KBM-7 (cell line): ENCODE measurements around the gene TEC.
A peak's percentile ranks its signal among the peaks of the same experiment; 100 is the strongest.

ENCODE experiments used
- DNase-seq: peaks from one replicate; pipeline ENCODE4 v3.0.0-alpha.2; 2015
- in situ Hi-C: fragments of 300-500 bp; cut with MboI; formaldehyde crosslinking; loops from 2 replicates; pipeline ENCODE4 v1.14.3; 2020; ENCODE audit warnings: low sequenced_read_pairs, low pct_unique_long_range_greater_than_20kb, mixed read lengths

Gene TEC

DNA sequence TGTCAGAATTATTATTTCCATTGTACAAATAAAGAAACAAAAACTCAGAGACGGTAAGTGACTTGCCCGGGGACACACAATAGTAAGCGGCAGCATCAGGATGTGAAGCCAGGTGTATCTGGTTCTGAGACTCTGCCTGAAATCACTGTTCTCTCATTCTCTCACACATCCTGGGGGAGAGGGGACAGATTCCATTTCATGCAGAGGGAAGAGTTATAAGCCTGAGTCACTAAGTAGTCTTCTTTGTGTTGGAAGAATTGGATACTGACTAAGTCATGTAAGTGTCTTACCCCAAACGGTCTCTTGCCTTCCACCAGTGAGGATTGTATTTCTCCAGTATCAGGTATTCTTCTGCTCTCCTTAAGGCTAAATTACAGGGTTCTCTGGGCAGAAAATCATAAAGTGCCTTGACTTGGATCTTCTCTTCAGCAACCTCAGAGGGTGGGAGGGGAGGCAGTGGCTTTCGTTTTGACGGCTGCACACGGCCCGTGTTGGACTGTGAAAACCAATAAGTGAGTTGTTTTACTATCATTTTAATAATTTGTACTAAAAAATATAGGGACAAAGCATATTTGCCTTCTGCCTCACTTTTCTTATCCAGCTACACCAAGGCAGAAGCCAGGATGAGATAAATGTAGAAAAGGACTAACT is 157.5 kb downstream of the TEC start:
- in situ Hi-C loops = no loop called here
- DNase-seq = no peak

DNA sequence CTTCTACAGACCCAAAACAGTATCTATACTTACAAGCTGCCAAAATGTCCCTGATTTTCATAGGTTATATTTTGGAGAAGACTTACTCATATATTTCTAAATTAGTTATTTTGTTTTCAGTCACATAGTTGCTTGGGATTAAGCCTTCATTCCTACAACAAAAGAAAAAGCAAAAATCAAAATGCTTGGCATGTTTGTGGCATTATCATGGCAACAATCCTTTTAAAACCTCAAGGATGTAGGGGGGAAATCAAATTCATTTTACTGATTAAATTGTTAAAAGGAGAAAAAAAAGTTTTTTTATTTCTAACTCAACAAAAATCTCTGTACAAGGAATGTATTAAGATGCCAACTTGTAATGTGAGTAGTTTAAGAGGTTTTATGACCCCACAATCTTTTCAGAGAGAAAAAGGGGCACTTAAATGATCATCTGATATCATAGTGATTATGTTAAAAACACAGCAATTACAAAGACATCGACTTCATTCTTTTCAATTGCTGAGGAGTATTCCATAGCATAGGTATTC is 159.1 kb downstream of the TEC start:
- in situ Hi-C loops = no loop called here
- DNase-seq = no peak

DNA sequence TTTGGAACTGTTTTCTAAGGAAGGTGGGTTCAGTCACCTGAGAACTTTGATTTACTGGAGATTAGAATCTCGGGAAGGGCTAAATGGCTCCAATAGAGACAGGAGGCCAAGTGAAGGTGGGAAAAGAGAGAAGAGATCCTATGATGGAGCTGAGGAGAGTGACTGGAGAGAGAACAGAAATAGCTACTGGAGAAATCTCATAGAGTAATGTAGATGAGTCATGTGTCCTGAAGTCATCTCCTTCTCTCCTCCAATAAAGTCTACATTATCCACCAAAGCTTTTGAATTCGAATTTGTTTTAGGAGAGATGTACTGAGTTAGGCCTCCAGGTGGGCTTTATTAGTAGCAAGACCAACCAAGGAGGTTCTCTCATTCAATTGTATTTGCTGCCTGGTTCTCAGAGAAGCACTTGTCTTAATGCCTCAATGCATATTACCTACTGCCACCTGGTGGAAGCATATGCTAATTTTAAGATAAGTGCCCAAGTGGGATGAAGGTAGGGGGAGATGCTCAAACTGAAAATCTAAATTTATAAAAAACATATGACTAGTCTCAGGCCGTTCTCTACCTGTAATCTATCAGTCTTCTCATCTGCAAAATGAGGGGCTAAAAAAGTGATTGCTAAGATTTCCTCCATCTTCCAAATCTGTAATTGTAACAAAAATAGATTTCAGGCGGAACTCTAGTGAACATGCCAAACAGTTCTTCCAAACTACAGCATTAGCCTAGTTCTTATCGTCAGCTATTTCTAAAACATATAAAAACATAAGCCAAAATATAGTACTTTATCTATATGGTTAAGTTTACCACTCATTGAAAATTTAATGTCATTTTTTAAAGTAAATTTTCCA is 160.0 kb downstream of the TEC start:
- in situ Hi-C loops = no loop called here
- peak; percentile 50 for DNase-seq

DNA sequence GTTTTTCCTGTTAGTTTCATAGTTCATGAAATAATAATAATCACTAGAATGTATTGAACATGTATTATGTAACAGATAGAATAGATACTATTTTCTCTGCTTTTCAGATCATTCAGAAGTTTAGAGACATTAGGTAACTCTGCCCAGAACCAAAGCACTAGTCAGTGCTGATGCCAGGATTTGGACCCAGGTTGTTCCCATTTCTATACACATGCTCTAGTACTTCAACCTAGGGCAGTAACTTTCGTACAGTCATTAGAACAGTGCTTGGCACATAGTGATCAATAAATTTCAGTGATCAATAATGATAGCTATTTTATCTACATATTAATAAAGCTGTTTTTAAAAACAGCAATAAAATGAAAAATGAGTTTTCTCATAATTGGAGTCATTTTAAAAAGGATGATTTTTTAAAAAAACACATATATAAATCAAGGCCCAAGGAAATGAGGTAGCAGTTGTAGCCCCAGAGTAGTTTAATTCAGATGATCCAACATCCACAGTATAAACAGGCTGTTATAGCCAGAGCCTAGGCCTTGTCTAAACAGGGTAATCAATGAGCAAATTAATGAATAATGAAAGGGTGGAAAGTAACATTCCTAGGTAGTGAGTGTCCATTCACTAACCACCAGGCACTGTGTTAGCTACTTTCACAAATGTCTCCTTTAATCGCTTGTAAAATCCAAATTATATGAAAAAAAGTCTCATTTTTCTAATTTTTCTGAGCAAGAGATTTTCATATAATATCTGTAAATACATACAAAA is 161.1 kb downstream of the TEC start:
- in situ Hi-C loops = no loop called here
- DNase-seq = no peak

DNA sequence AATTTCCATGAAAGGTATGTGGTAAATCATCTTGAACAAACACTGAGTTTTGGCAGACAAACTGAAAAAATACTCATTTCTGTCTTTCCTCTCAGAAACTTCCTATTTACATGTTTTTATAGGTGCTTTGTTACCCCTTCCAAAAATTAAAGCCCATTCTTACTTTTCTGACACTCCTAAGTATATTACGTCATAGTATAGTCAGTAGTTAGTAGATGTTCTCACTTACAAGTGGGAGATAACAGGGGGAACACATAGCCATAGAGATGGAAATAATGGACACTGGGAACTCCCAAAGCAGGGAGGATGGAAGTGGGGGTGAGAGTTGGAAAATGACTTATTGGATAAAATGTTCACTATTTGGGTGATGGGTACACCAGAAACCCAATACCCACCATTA is 164.4 kb downstream of the TEC start:
- no peak for DNase-seq
- in situ Hi-C loops = no loop called here

DNA sequence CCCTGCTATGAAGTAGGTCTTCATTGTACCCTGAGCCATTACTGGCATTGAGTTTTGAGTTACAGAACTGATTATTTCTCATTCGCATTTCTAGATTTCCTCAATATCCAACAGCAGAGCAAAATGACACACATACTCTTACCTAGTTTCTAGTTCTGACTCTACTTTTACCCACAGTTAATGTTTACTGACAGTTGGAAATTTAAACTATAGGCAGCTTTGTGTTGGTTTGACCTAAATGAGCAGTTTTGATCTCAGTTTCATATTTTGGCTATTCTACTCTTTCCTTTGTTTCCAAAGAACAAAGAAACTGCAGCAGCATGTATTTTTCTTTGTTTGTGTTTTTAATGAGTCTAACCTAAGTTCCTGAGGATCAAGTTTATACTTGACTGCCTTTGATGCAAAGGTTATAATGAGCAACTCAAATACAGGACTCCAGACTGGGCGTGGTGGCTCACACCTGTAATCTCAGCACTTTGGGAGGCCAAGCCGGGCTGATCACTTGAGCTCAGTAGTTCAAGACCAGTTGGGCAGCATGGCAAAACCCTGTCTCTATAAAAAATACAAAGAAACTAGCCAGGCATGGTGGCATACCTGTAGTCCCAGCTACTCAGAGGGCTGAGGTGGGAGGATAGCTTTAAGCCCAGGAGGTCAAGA is 166.0 kb downstream of the TEC start:
- in situ Hi-C loops = no loop called here

DNA sequence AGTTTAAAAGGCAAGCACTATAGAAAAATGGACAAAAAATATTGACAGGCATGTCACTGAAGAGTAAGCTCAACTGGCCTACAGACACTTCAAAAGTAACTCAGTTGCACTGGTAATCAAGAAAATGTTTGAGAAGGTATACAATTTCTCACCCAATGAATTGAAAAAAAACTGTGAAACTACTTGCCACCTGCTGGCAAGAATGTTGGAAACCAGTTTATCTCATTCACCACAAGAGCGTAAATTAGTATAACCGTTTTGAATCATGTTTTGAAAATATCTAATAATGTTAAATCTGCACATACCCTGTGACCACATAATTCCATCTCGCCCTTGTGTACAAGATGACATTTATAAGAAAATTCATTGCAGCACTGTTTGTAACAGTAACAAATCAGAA is 167.3 kb downstream of the TEC start:
- no peak for DNase-seq
- in situ Hi-C loops = no loop called here

More for the DNA sequence above, 166.0 kb downstream of the TEC start:
- DNase-seq = no peak

DNA sequence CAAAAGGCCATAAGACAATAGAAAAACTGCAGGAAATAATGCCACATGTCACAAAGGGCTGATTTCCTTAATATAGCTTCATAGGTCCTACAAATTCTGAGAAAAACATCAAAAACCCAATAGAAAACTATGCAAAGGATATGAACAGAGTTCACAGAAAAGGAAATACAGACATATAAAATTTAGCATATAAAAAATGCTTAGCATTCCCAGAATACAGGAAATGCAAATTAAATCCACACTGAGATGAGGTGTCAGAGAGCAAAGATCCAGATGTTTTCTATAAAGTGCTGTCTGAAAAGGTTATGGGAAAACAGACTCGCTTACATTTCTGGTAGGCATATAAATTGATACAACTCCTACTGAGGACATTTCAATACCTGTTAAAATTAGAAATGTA is 169.4 kb downstream of the TEC start:
- in situ Hi-C loops = no loop called here
- no peak for DNase-seq

DNA sequence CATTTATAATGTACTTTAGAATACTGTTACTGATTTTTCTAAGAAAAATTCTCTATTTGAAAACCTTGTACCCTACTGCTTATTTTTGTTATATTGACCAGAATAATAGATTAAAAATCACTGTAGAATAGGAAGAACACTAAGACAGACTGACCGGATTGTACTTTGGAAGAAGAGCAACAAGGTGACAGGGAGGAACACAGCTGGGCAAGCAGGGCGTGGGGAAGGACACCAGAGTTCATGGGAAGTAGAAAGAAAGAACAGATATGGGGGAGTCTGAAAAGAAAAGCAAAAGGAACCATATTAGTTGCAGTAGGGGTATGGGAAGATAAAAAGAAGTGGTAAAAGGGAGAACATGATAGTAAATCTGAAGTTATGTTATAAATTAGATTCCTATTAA is 174.2 kb downstream of the TEC start:
- in situ Hi-C loops = loop anchor here (25.0 kb wide), 1 partner anchor 408 kb away; no protein-coding TSS in a partner anchor
- DNase-seq = no peak

DNA sequence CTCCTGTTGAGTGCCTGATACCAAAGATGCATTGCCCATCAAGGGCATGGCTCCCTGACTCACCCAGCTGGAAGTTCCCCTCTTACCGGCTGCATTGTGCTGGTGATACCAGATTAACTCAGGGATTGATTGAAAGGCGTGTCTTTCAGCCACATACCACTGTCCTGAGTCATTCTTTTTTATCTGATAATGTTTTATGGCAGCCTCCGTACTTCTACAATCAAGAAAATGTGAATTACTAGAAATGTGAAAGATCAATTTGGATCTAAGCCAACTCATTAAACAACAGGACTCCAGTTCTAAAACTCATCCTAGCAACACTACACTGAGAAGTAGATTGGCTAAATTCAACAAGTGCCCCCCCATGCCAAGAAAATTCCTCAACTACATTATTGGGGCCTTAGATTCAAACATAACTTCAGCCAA is 175.6 kb downstream of the TEC start:
- in situ Hi-C loops = loop anchor here (25.0 kb wide), 1 partner anchor 407 kb away; no protein-coding TSS in a partner anchor

DNA sequence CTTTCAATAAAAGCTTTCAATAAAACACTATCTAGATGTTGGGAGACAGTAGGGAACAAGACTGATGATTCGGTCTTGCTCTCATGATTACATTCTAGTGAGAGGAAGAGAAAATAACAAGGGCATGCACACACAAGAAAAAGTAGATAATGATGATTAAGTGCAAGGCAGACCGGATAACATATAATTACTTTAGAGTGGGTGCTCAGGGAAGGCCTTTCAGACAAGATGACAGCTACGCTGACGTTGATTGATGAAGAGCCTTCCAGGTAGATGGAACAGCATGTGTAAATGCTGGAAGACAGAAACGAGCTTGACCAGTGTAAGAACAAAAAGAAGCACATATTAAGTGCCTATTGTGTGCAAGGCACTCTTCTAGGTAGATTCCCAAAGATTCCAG is 179.0 kb downstream of the TEC start:
- in situ Hi-C loops = loop anchor here (25.0 kb wide), 1 partner anchor 403 kb away; no protein-coding TSS in a partner anchor
- DNase-seq = no peak

More for the DNA sequence above, 175.6 kb downstream of the TEC start:
- DNase-seq = no peak

DNA sequence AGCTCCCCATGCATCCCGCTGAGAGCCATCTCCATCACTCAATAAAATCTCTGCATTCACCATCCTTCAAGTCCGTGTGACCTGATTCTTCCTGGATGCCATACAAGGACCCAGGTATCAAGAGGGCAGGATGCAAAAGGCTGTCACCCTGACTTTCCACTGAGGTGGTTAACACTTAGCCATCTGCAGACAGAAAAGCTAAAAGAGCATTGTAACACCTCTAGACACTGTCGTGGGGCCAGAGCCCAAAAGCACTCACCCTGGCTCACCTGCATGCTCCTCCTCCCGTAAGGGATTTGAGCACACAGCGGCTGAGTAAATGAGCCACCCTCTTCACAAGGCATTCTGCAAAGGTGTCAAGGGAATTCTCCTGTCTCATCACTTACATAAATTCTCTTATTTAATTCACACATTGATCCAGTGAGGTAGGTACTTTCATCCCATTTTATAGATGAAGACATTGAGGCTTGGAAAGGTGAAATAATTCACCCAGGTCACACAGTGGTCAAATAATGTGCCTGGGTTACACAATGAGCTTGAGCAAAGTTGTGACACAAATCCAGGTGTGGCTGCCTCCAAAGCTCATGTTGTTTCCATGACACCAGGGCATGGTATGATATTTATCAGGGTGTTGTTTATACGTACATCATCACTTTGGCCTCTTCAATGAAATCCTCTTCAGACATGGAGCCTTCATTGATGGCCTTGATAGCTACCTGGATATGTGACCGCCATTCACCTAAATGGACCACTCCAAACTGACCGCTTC is 183.6 kb downstream of the TEC start:
- no peak for DNase-seq
- in situ Hi-C loops = loop anchor here (25.0 kb wide), 1 partner anchor 399 kb away; no protein-coding TSS in a partner anchor
